Ishikawa (cell line): ENCODE results near the gene C1GALT1C1L.

Source experiments
- CEBPB ChIP-seq: IDR thresholded peaks from 2 replicates; pipeline ENCODE4 v1.6.1; 2012
- CREB1 ChIP-seq: IDR thresholded peaks from 2 replicates; pipeline ENCODE4 v1.6.1; 2012; ENCODE audit warnings: low read depth
- EGR1 ChIP-seq: IDR thresholded peaks from 2 replicates; pipeline ENCODE4 v1.6.1; 2012
- EP300 ChIP-seq: IDR thresholded peaks from 2 replicates; pipeline ENCODE4 v1.6.1; 2012; ENCODE audit warnings: borderline replicate concordance
- FOXM1 ChIP-seq: IDR thresholded peaks from 2 replicates; pipeline ENCODE4 v1.6.1; 2012; ENCODE audit warnings: low read depth, borderline replicate concordance
- MAX ChIP-seq: IDR thresholded peaks from 2 replicates; pipeline ENCODE4 v1.6.1; 2012
- NFIC ChIP-seq: IDR thresholded peaks from 2 replicates; pipeline ENCODE4 v1.6.1; 2012
- RAD21 ChIP-seq: IDR thresholded peaks from 2 replicates; pipeline ENCODE4 v1.6.1; 2012; ENCODE audit warnings: low read depth
- REST ChIP-seq: IDR thresholded peaks from 2 replicates; pipeline ENCODE4 v1.6.1; 2012; ENCODE audit warnings: low read depth, mild to moderate bottlenecking
- TAF1 ChIP-seq: IDR thresholded peaks from 2 replicates; pipeline ENCODE4 v1.6.1; 2012; ENCODE audit warnings: low read depth, mild to moderate bottlenecking
- TCF12 ChIP-seq: IDR thresholded peaks from 2 replicates; pipeline ENCODE4 v1.6.1; 2012; ENCODE audit warnings: low read depth
- TEAD4 ChIP-seq: IDR thresholded peaks from 2 replicates; pipeline ENCODE4 v1.6.1; 2012
- YY1 ChIP-seq: IDR thresholded peaks from 2 replicates; pipeline ENCODE4 v1.6.1; 2012; ENCODE audit warnings: low read depth
- ZBTB7A ChIP-seq: IDR thresholded peaks from 2 replicates; pipeline ENCODE4 v1.6.1; 2012; ENCODE audit warnings: low read depth
- TF ChIP-seq, protein P1 (sequence below): IDR thresholded peaks from 2 replicates; pipeline ENCODE4 v1.6.1; 2012

C1GALT1C1L gene

DNA sequence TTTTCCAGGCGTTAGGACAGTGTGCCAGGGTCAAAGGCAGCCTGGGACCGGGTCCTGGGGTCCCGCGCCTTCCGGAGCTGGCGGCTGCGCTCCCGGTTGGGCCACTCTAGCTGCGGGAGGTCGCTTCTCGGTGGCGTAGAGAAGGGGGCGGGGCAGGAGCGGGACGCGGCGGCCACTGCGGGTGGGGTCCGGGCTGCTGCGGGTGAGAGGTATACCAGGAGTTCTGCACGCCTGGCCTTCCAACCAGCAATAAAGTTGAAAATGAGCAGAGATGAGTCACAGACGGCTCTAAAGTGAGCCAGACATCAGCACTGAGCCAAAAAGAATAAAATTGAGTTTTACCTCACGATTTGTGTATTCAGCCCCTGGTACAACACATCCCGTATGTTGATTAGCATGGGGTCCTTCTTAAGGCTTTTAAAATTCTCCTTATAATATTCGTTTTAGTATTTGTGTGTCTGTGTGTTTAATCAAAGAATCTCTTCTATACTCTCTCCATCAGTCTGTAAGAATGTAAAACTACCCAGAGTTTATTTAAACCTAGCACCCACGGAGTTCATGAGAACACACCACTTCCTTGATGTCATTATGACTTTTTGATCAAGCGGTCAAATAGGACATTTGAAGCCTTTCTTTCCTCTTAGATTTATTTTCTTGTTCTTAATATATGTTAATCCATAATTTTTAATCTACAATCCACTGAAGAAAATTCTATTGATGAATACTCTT is at the start of gene C1GALT1C1L:
Gene C1GALT1C1L, minus strand, starts transcription at position 108 of the 729 bp plus-strand sequence. Its CDS starts 107 bp downstream, at position 1.
- no peak for TF ChIP-seq RAD21
- TF ChIP-seq CEBPB = no peak
- TF ChIP-seq EP300 = no peak
- no peak for TF ChIP-seq TAF1
- no peak for TF ChIP-seq NFIC
- no peak for TF ChIP-seq TCF12
- TF ChIP-seq YY1 = no peak
- TF ChIP-seq TEAD4 = no peak
- TF ChIP-seq, protein P1, sequence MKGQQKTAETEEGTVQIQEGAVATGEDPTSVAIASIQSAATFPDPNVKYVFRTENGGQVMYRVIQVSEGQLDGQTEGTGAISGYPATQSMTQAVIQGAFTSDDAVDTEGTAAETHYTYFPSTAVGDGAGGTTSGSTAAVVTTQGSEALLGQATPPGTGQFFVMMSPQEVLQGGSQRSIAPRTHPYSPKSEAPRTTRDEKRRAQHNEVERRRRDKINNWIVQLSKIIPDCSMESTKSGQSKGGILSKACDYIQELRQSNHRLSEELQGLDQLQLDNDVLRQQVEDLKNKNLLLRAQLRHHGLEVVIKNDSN = no peak
- TF ChIP-seq EGR1 = no peak
- no peak for TF ChIP-seq REST
- TF ChIP-seq CREB1 = no peak

- TF ChIP-seq REST (no peak), FOXM1 (no peak), TCF12 (no peak), MAX (no peak), ZBTB7A (no peak), CEBPB (no peak), EP300 (no peak), TAF1 (no peak), TEAD4 (no peak), RAD21 (no peak), YY1 (no peak), EGR1 (no peak), CREB1 (no peak), NFIC (no peak)
- TF ChIP-seq, protein P1 = no peak
These were observed 49.5 kb upstream of the C1GALT1C1L start for GRCh38 chr2:43725711-43726246.

DNA sequence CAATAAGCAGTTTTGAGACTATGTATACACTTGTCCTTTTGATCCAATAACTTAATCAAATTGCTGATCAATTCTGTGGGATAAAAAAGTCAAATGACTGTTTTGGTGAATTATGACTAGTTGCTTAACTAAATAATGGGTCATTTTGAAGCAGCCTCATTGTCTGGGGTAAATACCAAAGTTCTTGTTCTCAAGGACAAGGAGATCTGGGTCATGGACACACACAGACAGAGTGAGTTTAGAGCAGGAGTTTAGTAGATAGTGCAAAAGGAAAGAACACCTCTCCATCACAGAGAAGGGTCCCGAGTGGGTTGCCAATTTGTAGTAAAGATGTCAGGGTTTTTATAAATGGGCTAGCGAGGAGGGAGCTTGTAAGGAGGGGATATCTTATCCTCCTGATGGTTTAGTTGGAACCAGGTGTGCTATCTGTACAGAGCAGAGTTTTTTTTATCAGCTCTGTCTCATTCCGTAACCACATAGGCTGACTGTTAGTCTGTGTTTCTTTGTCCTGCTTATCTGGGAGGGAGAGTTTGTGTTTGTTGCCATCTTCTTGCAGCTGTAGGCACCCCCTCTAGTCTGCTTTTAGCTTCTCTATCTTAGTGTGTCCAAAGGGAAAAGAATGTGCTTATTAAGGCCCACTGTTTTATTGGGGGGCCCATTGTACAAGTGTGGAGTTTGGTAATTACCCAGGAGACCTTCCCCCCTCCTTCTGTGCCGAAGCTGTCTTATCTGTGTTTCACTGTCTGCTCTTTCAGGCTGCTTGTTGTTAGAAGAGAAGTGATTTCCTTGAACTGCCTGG is 48.7 kb upstream of the C1GALT1C1L start:
- no peak for TF ChIP-seq RAD21

GRCh38 chr2:43718530-43719124 is 42.4 kb upstream of the C1GALT1C1L start:
- TF ChIP-seq TEAD4 (no peak), CEBPB (no peak), YY1 (no peak), TAF1 (no peak), MAX (no peak), NFIC (no peak), REST (no peak), RAD21 (no peak)
- TF ChIP-seq, protein P1 = no peak
